OCI-LY1 (cell line): ENCODE results near the gene RARA.

ENCODE experiments used
- CTCF ChIP-seq: fragments of 200-600 bp; sonication (generic), shearing (Covaris generic); IDR thresholded peaks from 2 replicates; pipeline ENCODE4 v1.5.1; 2017; ENCODE audit warnings: mild to moderate bottlenecking, antibody characterized with exemption, low read length, moderate library complexity, mixed read lengths
- EZH2 ChIP-seq: fragments of 200-600 bp; sonication (generic), shearing (Covaris generic); IDR thresholded peaks from 2 replicates; pipeline ENCODE4 v1.8.0; 2017; ENCODE audit warnings: borderline replicate concordance, mixed run types, mild to moderate bottlenecking, antibody characterized with exemption, low read length, moderate library complexity, mixed read lengths

GRCh38 chr17:40327244-40327729, 18.3 kb downstream of the RARA start:
- TF ChIP-seq CTCF (no peak), EZH2 (no peak)
